K562 (cell line): Measurements from ENCODE around the gene ENDOD1. TPM values are rescaled to one million over a fixed set of nuclear protein-coding genes. Genes with fewer than 3 reads are reported as not detected.

Source experiments
- ATF1 ChIP-seq, 2 experiments: fragments of 450-650 bp in 1 of 2; IDR thresholded peaks; 2 replicates each; pipeline ENCODE4 v1.6.1; 2016; ENCODE audit warnings: missing compliant biosample characterization in 1 of 2, missing genetic modification characterization in 1 of 2
- HDAC2 ChIP-seq: fragments of 450-650 bp; IDR thresholded peaks from 2 replicates; pipeline ENCODE4 v1.6.1; 2016; ENCODE audit warnings: mild to moderate bottlenecking
- LEF1 ChIP-seq: fragments of 450-650 bp; IDR thresholded peaks from 2 replicates; pipeline ENCODE4 v1.6.1; 2016; ENCODE audit warnings: mild to moderate bottlenecking
- MBD2 ChIP-seq: sonication (generic); IDR thresholded peaks from 2 replicates; pipeline ENCODE4 v1.6.1; 2016; ENCODE audit warnings: low read depth, borderline replicate concordance
- MCM2 ChIP-seq: fragments of 450-650 bp; IDR thresholded peaks from 2 replicates; pipeline ENCODE4 v1.6.1; 2017; ENCODE audit warnings: low read depth, mild to moderate bottlenecking
- MITF ChIP-seq: IDR thresholded peaks from 2 replicates; pipeline ENCODE4 v1.6.1; 2014; ENCODE audit warnings: antibody characterized with exemption
- NRF1 ChIP-seq, 2 experiments: fragments of 450-650 bp; IDR thresholded peaks in 1 of 2; conservative IDR thresholded peaks in 1 of 2; 2 replicates each; pipeline ENCODE4 v1.6.1; 2014; ENCODE audit warnings: mild to moderate bottlenecking in 2 of 2
- OTX1 ChIP-seq: fragments of 450-650 bp; formaldehyde crosslinking; IDR thresholded peaks from 2 replicates; pipeline ENCODE4 v1.4.0; 2022; ENCODE audit warnings: mild to moderate bottlenecking
- PCBP1 ChIP-seq: fragments of 200-400 bp; formaldehyde crosslinking; IDR thresholded peaks from 2 replicates; pipeline ENCODE4 v1.6.1; 2018; ENCODE audit warnings: mild to moderate bottlenecking, low read depth, low read length; ENCODE audit not compliant: poor library complexity, severe bottlenecking
- PHF8 ChIP-seq: fragments of 200-600 bp; sonication (generic); IDR thresholded peaks from 2 replicates; pipeline ENCODE4 v1.6.1; 2012; ENCODE audit warnings: mixed run types, mild to moderate bottlenecking, inconsistent platforms, low read length, moderate library complexity, borderline replicate concordance
- POU5F1 ChIP-seq: fragments of 150-350 bp; IDR thresholded peaks from 2 replicates; pipeline ENCODE4 v1.6.1; 2014; ENCODE audit warnings: borderline replicate concordance, low read length, low read depth, mild to moderate bottlenecking; ENCODE audit not compliant: partially characterized antibody
- PPARD ChIP-seq: fragments of 250-450 bp; sonication (Bioruptor Pico); IDR thresholded peaks from 2 replicates; pipeline ENCODE4 v1.8.0; 2022; ENCODE audit warnings: inconsistent platforms, mild to moderate bottlenecking, moderate library complexity
- RAD51 ChIP-seq: fragments of 450-650 bp; IDR thresholded peaks from 2 replicates; pipeline ENCODE4 v1.7.1; 2016; ENCODE audit warnings: low read depth, mild to moderate bottlenecking, borderline replicate concordance
- RFX1 ChIP-seq: fragments of 450-650 bp; IDR thresholded peaks from 2 replicates; pipeline ENCODE4 v1.6.1; 2016; ENCODE audit warnings: mild to moderate bottlenecking, moderate library complexity
- RREB1 ChIP-seq: fragments of 250-450 bp; sonication (Bioruptor Pico); IDR thresholded peaks from 2 replicates; pipeline ENCODE4 v1.4.0; 2020
- SREBF1 ChIP-seq: fragments of 150-350 bp; IDR thresholded peaks from 2 replicates; pipeline ENCODE4 v1.6.1; 2014; ENCODE audit warnings: antibody characterized with exemption, low read depth, low read length, borderline replicate concordance
- THRB ChIP-seq: fragments of 450-650 bp; formaldehyde crosslinking; conservative IDR thresholded peaks from 2 replicates; pipeline ENCODE4 v1.4.0; 2022; ENCODE audit warnings: mild to moderate bottlenecking, missing genetic modification characterization
- U2AF2 ChIP-seq: fragments of 200-400 bp; formaldehyde crosslinking; optimal IDR thresholded peaks from 2 replicates; pipeline ENCODE3; 2017; ENCODE audit warnings: low read depth, mild to moderate bottlenecking, low read length
- ZKSCAN1 ChIP-seq: fragments of 150-350 bp; IDR thresholded peaks from 2 replicates; pipeline ENCODE4 v1.6.1; 2016; ENCODE audit warnings: low read depth, low read length
- ZKSCAN3 ChIP-seq: fragments of 250-450 bp; sonication (Bioruptor Pico); IDR thresholded peaks from 2 replicates; pipeline ENCODE4 v1.4.0; 2020
- ZNF324 ChIP-seq: fragments of 250-450 bp; sonication (Bioruptor Pico); IDR thresholded peaks from 2 replicates; pipeline ENCODE4 v1.4.0; 2020; ENCODE audit warnings: mild to moderate bottlenecking
- polyA plus RNA-seq, 8 experiments: library from polyadenylated mRNA; depleted of rRNA in 4 of 8; stranded (reverse) in 5 of 8; unstranded in 3 of 8; fragments of >200 nt; fragmentation: Nextera tagmentation in 2 of 8; fragmentation: Illumina TruSeq in 1 of 8; extraction: Ambion mirVana in 2 of 8; extraction: Trizol in 1 of 8; gene quantifications; 2 replicates each; pipeline versions ENCODE4 v1.2.1 to v1.2.3, GENCODE V29; 2011 to 2014; ENCODE audit warnings: inconsistent platforms in 1 of 8, missing spikeins in 1 of 8
- total RNA-seq, 7 experiments: library from RNA; depleted of rRNA in 6 of 7; stranded (reverse); fragments of >200 nt in 6 of 7; fragmentation: Illumina TruSeq in 2 of 7; extraction: Trizol in 2 of 7; gene quantifications; 2 replicates each; pipeline versions ENCODE4 v1.2.1 to v1.2.3, GENCODE V29; 2011 to 2021; ENCODE audit warnings: low replicate concordance in 1 of 7

Gene ENDOD1
- total and polyA plus RNA-seq, 9 of the 15 experiments (the other 6 are each of a cell fraction or from before 2014, with no cell fraction given): 4.2 to 11.8 (median 9.3) TPM

- TF ChIP-seq RREB1 (no peak), HDAC2 (peak; percentile 75), MITF (peak; percentile 41; the same call in 1 of the 2 replicates), SREBF1 (no peak), PCBP1 (no peak), POU5F1 (no peak), MBD2 (peak; percentile 71; the same call in 1 of the 2 replicates), LEF1 (peak; percentile 61; the same call in 1 of the 2 replicates), ATF1 (CRISPR knock-in tag; IDR thresholded peaks at IDR 0.05) (no peak), ATF1 (tag; IDR thresholded peaks at IDR 0.05) (peak; percentile 71), ZKSCAN3 (CRISPR knock-in tag) (no peak), U2AF2 (no peak), PPARD (no peak), ZKSCAN1 (peak; percentile 67; the same call in 1 of the 2 replicates), THRB (CRISPR knock-in tag) (no peak), RFX1 (peak; percentile 45), ZNF324 (no peak), MCM2 (no peak), RAD51 (no peak), OTX1 (no peak), PHF8 (no peak), NRF1 (conservative IDR thresholded peaks at IDR 0.05 in 1 of 2, IDR thresholded peaks at IDR 0.05 in 1 of 2) (no peak)
Measured at GRCh38 chr11:95108671-95109551, 19.3 kb downstream of the ENDOD1 start (continued).
